H9 (cell line): ENCODE results near the gene SLC27A1. TPM values are rescaled to one million over a fixed set of nuclear protein-coding genes. Genes with fewer than 3 reads are reported as not detected.

Experiments used
- DNase-seq: peaks from one replicate; pipeline ENCODE4 v3.0.0-alpha.2; 2017
- H2AFZ ChIP-seq: one replicate; pipeline ENCODE4 v1.6.1; 2013; ENCODE audit warnings: mild to moderate bottlenecking, low read length, control low read depth, moderate library complexity
- H2AK5ac ChIP-seq: 2 replicates; pipeline ENCODE4 v1.6.1; 2013; ENCODE audit warnings: low read length, control low read depth, mixed read lengths; ENCODE audit not compliant: insufficient read length
- H2BK120ac ChIP-seq: one replicate; pipeline ENCODE4 v1.6.1; 2013; ENCODE audit warnings: low read depth, mild to moderate bottlenecking, low read length, control low read depth, inconsistent platforms; ENCODE audit not compliant: poor library complexity, severe bottlenecking
- H2BK12ac ChIP-seq: 2 replicates; pipeline ENCODE4 v1.6.1; 2013; ENCODE audit warnings: low read length, control low read depth, mixed read lengths, low read depth; ENCODE audit not compliant: insufficient read length
- H2BK15ac ChIP-seq: 2 replicates; pipeline ENCODE4 v1.6.1; 2013; ENCODE audit warnings: low read depth, low read length, control low read depth
- H2BK20ac ChIP-seq: one replicate; pipeline ENCODE4 v1.6.1; 2013; ENCODE audit warnings: low read depth, mild to moderate bottlenecking, low read length, control low read depth, inconsistent platforms; ENCODE audit not compliant: poor library complexity, severe bottlenecking
- H2BK5ac ChIP-seq: 2 replicates; pipeline ENCODE4 v1.6.1; 2013; ENCODE audit warnings: low read length, control low read depth, mixed read lengths; ENCODE audit not compliant: insufficient read length
- H3K14ac ChIP-seq: 2 replicates; pipeline ENCODE4 v1.6.1; 2013; ENCODE audit warnings: low read length, control low read depth; ENCODE audit not compliant: insufficient read depth
- H3K18ac ChIP-seq: 2 replicates; pipeline ENCODE4 v1.6.1; 2013; ENCODE audit warnings: low read depth, mild to moderate bottlenecking, mixed read lengths, low read length, control low read depth; ENCODE audit not compliant: insufficient read length
- H3K23ac ChIP-seq: 2 replicates; pipeline ENCODE4 v1.6.1; 2013; ENCODE audit warnings: low read length, control low read depth, mixed read lengths, low read depth; ENCODE audit not compliant: insufficient read length
- H3K23me2 ChIP-seq: 2 replicates; pipeline ENCODE4 v1.6.1; 2013; ENCODE audit warnings: low read depth, mild to moderate bottlenecking, mixed read lengths, low read length, control low read depth; ENCODE audit not compliant: insufficient read length, poor library complexity, severe bottlenecking
- H3K27ac ChIP-seq: 2 replicates; pipeline ENCODE4 v1.5.1; 2013; ENCODE audit warnings: low read length, control low read depth, mixed read lengths, low read depth; ENCODE audit not compliant: insufficient read length
- H3K27me3 ChIP-seq: 2 replicates; pipeline ENCODE4 v1.6.1; 2013; ENCODE audit warnings: low read length, control low read depth, inconsistent platforms; ENCODE audit not compliant: insufficient read depth
- H3K4ac ChIP-seq: 2 replicates; pipeline ENCODE4 v1.6.1; 2013; ENCODE audit warnings: low read depth, mild to moderate bottlenecking, control low read depth, inconsistent platforms, low read length, moderate library complexity
- H3K4me1 ChIP-seq: 2 replicates; pipeline ENCODE4 v1.6.1; 2013; ENCODE audit warnings: low read length, control low read depth, inconsistent platforms; ENCODE audit not compliant: insufficient read depth
- H3K4me2 ChIP-seq: 2 replicates; pipeline ENCODE4 v1.6.1; 2013; ENCODE audit warnings: low read length, control low read depth, mixed read lengths; ENCODE audit not compliant: insufficient read length, insufficient read depth
- H3K56ac ChIP-seq: 2 replicates; pipeline ENCODE4 v1.6.1; 2013; ENCODE audit warnings: low read depth, mild to moderate bottlenecking, mixed read lengths, low read length, control low read depth; ENCODE audit not compliant: insufficient read length
- H3K79me1 ChIP-seq: 2 replicates; pipeline ENCODE4 v1.6.1; 2013; ENCODE audit warnings: low read depth, mild to moderate bottlenecking, moderate library complexity, low read length, control low read depth, inconsistent platforms; ENCODE audit not compliant: insufficient read depth, poor library complexity, severe bottlenecking
- H3K79me2 ChIP-seq: 2 replicates; pipeline ENCODE4 v1.6.1; 2013; ENCODE audit warnings: low read length, control low read depth, inconsistent platforms; ENCODE audit not compliant: insufficient read depth
- H3K9ac ChIP-seq: 2 replicates; pipeline ENCODE4 v1.6.1; 2013; ENCODE audit warnings: low read length, control low read depth, mixed read lengths; ENCODE audit not compliant: insufficient read length; ENCODE audit errors: extremely low read depth
- H3K9me3 ChIP-seq: one replicate; pipeline ENCODE4 v1.6.1; 2013; ENCODE audit warnings: low read depth, low read length, inconsistent platforms; ENCODE audit not compliant: control insufficient read depth
- H3T11ph ChIP-seq: one replicate; pipeline ENCODE4 v1.6.1; 2013; ENCODE audit warnings: mild to moderate bottlenecking, low read length, control low read depth, inconsistent platforms
- H4K20me1 ChIP-seq: one replicate; pipeline ENCODE4 v1.6.1; 2013; ENCODE audit not compliant: control insufficient read depth, insufficient read length, insufficient read depth
- H4K5ac ChIP-seq: 2 replicates; pipeline ENCODE4 v1.6.1; 2013; ENCODE audit warnings: low read depth, mild to moderate bottlenecking, mixed read lengths, low read length, control low read depth; ENCODE audit not compliant: insufficient read length
- H4K8ac ChIP-seq: replicated peaks from 2 replicates; pipeline ENCODE4 v1.6.1; 2013; ENCODE audit warnings: low read length, control low read depth, mixed read lengths, low read depth; ENCODE audit not compliant: insufficient read length
- H4K91ac ChIP-seq: 2 replicates; pipeline ENCODE4 v1.6.1; 2013; ENCODE audit warnings: low read depth, mild to moderate bottlenecking, moderate library complexity, mixed read lengths, low read length, control low read depth; ENCODE audit not compliant: insufficient read length
- H3K27ac Mint-ChIP-seq, 3 experiments: 2 replicates in 2 of 3; 3 replicates in 1 of 3; pipeline ENCODE4 v1.8.0; 2020 to 2021; ENCODE audit warnings: mixed read lengths in 3 of 3, mild to moderate bottlenecking in 1 of 3, moderate library complexity in 1 of 3
- H3K27me3 Mint-ChIP-seq: 2 replicates; pipeline ENCODE4 v1.8.0; 2021; ENCODE audit warnings: low read depth, mild to moderate bottlenecking, moderate library complexity, mixed read lengths
- H3K36me3 Mint-ChIP-seq, 3 experiments: 2 replicates in 2 of 3; 3 replicates in 1 of 3; pipeline ENCODE4 v1.8.0; 2020 to 2021; ENCODE audit warnings: low read depth in 3 of 3, mixed read lengths in 3 of 3; ENCODE audit not compliant: insufficient read depth in 1 of 3
- H3K4me1 Mint-ChIP-seq, 2 experiments: 2 replicates each; pipeline ENCODE4 v1.8.0; 2020; ENCODE audit warnings: mixed read lengths in 2 of 2
- H3K4me3 Mint-ChIP-seq, 2 experiments: 2 replicates in 1 of 2; 3 replicates in 1 of 2; pipeline ENCODE4 v1.8.0; 2020 to 2021; ENCODE audit warnings: mild to moderate bottlenecking in 2 of 2, mixed read lengths in 2 of 2, moderate library complexity in 1 of 2
- H3K9me3 Mint-ChIP-seq, 2 experiments: 2 replicates in 1 of 2; 3 replicates in 1 of 2; pipeline ENCODE4 v1.8.0; 2020; ENCODE audit warnings: mild to moderate bottlenecking in 2 of 2, mixed read lengths in 2 of 2, moderate library complexity in 1 of 2
- CTCF ChIP-seq: fragments of 200-600 bp; sonication (generic); conservative IDR thresholded peaks from 3 replicates; pipeline ENCODE4 v1.8.0; 2021; ENCODE audit warnings: antibody characterized with exemption, mild to moderate bottlenecking
- WGBS: extraction: QIAGEN DNeasy Blood & Tissue Kit; methylation state at CpG from one replicate; pipeline ENCODE4 v1.1.7; 2013; ENCODE audit warnings: missing lambda C conversion rate, low lambda C conversion rate, mixed read lengths; ENCODE audit not compliant: insufficient read length; ENCODE audit errors: extremely low coverage; 5-methylcytosine and 5-hydroxymethylcytosine counted together
- total RNA-seq: library from RNA; stranded (reverse); gene quantifications from 2 replicates; pipeline ENCODE4 v1.2.1, GENCODE V29; 2021

The SLC27A1 gene
- total RNA-seq, 1 experiment from 2014 or later = 6.4 TPM

- Histone ChIP-seq H2BK5ac (no peak overlapping the region), H3K4me1 (no peaks in the 10 kb centered on the region), H4K20me1 (no peaks in the 10 kb centered on the region), H4K5ac (no peak overlapping the region), H3K4ac (no peak overlapping the region), H3K23me2 (peaks cover 6% of the 10 kb centered on the region), H3K79me2 (no peaks in the 10 kb centered on the region), H3K56ac (no peak overlapping the region), H3K27ac (no peak overlapping the region), H3T11ph (no peak overlapping the region), H4K8ac (no peak overlapping the region), H2BK120ac (no peak overlapping the region), H2BK20ac (no peak overlapping the region), H3K9me3 (peaks cover 7% of the 10 kb centered on the region), H3K27me3 (no peaks in the 10 kb centered on the region), H4K91ac (no peak overlapping the region), H3K79me1 (no peaks in the 10 kb centered on the region), H3K9ac (no peak overlapping the region), H3K18ac (no peak overlapping the region), H2BK15ac (no peak overlapping the region), H2AK5ac (no peak overlapping the region), H2AFZ (no peak overlapping the region), H3K14ac (no peak overlapping the region; the same call in 1 of the 2 replicates), H3K23ac (no peak overlapping the region), H3K4me2 (no peak overlapping the region), H2BK12ac (no peak overlapping the region)
- no peak for DNase-seq
- no CpG with 5 or more reads among the region's 15 CpGs for WGBS
- no peak for TF ChIP-seq CTCF
- Mint-ChIP-seq H3K9me3 (peaks cover 9% of the 10 kb centered on the region in 2 experiments), H3K4me3 (no peak overlapping the region), H3K27ac (no peak overlapping the region; a peak in 1 of 7 replicates), H3K36me3 (peaks cover 25 to 30% (median 30%) of the 10 kb centered on the region in 3 experiments), H3K4me1 (peaks cover 12 to 15% of the 10 kb centered on the region in 2 experiments), H3K27me3 (no peaks in the 10 kb centered on the region; the same call in 1 of the 2 replicates)
These were observed 45.3 kb downstream of the SLC27A1 start for GRCh38 chr19:17515408-17516149.
